NCI-H2196 (cell line): ENCODE results near the gene DGCR2.
"Not testable (repeated sequence)": the region's sequence is repeated elsewhere in the genome, so short reads cannot be mapped to it uniquely, and the experiment has no call there.

ENCODE experiments used
- DNase-seq: peaks from one replicate; lab custom pipeline; 2025; ENCODE audit not compliant: unreplicated experiment; lab: John Stamatoyannopoulos, UW

The DGCR2 gene

GRCh38 chr22:19061471-19062138 is 60.6 kb downstream of the DGCR2 start:
- DNase-seq, result no peak

GRCh38 chr22:19060356-19061009 is 61.7 kb downstream of the DGCR2 start:
- no peak for DNase-seq

GRCh38 chr22:19059481-19060278 is 62.5 kb downstream of the DGCR2 start:
- no peak for DNase-seq

DNA sequence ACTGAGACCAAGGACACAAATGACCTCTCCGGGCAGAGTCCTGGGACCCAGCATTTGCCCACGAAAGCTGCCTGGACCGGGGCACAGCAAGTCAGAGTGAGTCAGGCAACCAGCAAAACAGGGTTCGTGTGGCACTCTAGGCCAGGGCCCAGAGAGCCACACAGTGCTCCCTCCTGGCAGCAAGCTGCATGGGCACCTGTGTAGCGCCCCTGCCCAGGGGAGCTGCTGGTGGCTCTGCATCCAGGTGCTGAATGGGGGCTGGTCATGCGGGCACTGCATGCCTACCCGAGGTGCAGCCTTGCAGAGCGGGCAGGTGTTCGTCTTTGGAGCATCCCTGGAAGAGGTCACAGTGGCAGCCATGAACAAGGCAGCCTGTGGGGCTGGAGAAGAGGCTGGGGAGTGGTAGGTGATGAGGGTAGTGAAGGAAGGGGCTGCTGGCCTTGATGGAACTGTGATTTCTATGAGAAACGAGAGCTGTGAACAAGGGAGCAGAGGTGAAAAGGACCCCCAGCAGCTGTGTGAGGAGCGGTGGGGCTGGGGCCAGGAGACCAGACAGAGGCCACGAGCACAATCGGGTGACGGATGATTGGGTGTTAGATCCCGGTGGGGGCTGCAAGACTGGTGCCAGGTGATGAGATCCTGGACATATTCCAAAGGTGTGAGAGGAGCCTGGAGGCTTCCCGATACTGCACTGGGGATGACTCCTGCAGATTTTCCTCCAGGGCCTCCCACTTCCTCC is 63.3 kb downstream of the DGCR2 start:
- DNase-seq, result no peak

DNA sequence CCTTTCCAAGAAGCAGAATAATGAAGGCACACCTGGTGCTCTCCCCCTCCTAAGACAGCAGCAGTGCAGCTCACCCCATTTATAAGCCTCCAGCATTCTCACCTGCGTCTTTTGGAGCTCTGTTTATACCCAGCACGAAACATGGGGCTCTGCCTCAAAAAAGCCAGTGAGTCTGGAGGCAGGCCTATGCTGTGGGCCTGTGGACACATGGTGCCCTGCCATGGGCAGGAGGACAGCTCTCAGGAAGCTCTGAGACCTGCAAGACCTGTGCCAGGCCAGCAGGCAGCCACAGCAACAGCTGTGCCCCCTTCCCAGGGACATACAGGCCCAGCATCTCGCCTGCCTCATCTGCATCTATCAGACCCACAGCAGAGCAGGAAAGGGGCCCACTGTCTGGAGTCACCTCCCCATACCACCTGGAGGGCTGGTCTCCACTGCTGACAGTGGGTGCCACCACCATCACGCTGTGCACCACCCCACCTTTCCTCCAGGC is 64.2 kb downstream of the DGCR2 start:
- DNase-seq, result no peak

DNA sequence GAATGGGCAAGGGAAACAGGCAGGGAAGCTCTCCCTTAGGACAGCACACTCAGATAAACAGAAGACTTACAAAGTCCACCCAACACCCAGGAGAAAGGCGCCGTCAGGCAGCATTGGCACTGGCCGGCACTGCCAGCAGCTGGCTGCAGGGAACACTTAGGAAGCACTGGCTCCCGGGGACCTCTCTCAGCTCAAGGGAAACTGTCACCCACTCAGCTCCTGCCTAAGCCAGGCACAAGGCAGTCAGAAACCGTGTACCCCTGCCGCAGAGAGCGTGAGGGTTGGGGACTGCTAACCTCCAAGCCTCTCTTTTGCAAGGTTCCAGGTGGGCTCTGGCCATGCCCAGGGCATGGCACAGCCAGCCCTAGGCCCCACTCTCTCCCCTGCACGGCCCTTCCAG is 64.7 kb downstream of the DGCR2 start:
- no peak for DNase-seq

GRCh38 chr22:19056951-19057401 is 65.2 kb downstream of the DGCR2 start:
- DNase-seq, result no peak

GRCh38 chr22:19055801-19056200 is 66.4 kb downstream of the DGCR2 start:
- DNase-seq, result no peak

DNA sequence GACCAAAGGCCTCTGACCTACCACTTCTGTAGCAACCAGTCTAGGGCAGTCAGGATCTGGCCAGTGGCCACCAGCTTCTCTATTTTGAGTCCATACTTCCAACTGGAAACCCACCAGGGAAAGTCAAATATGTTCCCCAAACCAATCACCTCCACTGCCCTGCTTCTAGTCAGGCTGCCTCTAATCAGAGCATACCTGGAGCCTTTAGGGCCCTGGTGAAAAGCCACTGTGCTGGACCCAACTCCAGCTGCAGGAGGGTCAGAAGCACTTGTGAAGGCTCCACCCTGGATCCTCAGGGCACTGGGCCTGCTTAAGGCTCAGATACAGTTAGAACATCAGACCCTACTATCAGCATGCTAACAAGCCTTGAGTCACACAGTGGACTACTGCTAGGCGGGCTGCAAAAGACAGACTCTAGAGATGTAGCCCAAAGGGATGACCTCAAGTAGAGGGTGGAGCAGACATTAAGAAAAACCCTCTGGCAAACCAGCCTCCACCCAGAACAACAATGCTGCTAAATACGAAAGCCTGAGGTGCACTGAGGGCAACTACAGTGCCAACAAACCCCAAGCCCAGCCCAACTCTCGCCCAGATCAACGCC is 69.2 kb downstream of the DGCR2 start:
- no peak for DNase-seq

DNA sequence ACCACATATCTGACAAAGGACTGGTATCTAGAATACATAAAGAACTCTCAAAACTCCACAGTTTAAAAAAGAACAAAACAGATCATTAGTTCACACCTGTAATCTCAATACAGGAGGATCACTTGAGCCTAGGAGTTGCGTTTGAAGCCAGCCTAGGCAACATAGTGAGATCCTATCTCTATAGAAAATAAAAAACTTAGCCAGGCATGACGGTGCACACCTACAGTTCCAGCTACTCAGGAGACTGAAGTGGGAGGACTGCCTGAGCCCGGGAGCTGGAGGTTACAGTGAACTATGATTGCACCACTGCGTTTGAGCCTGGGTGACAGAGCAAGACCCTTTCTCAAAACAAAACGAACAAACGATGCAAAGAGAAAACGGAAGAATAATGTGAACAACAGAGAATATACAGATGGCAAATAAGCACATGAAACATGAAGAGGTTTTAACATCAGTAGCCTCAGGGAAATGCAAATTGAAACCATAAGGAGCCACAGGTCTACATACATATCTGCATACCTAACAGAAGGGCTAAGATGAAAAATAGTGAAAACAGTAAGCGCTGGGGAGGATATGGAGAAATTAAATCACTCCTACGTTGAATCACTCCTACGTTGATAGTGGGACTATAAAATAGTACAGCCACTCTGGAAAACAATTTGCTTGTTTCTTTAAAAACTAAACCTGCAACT is 70.7 kb downstream of the DGCR2 start:
- peak; percentile 33 for DNase-seq

DNA sequence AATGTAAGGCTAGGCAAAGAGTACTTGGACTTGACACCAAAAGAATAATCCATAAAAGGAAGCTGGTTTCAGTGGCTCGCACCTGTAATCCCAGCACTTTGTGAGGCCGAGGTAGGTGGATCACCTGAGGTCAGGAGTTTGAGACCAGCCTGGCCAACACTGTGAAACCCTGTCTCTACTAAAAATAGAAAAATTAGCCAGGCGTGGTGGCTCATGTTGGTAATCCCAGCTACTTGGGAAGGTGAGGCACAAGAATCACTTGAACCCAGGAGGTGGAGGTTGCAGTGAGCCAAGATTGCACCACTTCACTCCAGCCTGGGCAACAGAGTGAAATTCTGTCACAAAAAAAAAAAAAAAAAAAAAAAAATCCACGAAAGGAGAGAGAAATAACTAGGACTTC is 71.4 kb downstream of the DGCR2 start:
- not testable (repeated sequence) for DNase-seq

- DNase-seq, result no peak
Observed at GRCh38 chr22:19050117-19050516, 72.1 kb downstream of the DGCR2 start.

GRCh38 chr22:19048531-19048930 is 73.7 kb downstream of the DGCR2 start:
- DNase-seq, result no peak

GRCh38 chr22:19047993-19048392 is 74.2 kb downstream of the DGCR2 start:
- DNase-seq, result no peak

GRCh38 chr22:19046719-19047609 is 75.2 kb downstream of the DGCR2 start:
- no peak for DNase-seq

DNA sequence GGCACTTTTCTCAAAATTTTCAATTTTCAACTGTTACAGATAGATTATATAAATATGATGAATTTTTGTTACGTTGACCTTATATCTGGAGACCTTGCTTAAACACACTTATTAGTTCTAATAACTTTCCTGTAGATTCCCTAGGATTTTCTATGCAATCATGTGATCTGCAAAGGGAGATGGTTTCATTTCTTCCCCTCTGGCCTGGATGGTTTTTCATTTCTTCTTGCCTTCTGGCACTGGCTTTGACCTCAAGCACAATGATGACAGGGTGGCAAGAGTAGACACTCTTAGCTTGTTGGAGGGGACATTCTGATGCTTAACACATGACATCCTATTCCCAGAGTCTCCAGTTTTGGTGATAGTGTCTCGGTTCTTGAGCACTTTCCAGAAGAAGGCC is 75.9 kb downstream of the DGCR2 start:
- DNase-seq, result no peak

DNA sequence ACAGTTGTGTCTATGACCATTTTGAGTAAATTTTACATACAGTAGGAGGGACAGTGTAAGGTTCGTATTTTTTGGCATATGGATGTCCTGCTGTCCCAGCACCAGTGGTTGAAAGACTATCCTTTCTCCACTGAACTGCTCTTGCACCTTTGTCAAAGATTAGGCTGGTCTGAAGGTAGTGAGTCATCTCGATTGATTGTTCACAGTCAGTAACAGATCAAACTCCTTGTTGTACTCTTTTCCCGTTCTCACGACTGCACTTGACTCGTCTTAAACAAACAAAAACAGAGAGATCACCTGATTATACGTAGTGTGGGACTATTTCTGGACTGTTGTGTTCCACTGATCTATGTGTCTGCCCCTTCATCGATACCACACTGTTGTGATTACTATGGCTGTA is 77.1 kb downstream of the DGCR2 start:
- no peak for DNase-seq

DNA sequence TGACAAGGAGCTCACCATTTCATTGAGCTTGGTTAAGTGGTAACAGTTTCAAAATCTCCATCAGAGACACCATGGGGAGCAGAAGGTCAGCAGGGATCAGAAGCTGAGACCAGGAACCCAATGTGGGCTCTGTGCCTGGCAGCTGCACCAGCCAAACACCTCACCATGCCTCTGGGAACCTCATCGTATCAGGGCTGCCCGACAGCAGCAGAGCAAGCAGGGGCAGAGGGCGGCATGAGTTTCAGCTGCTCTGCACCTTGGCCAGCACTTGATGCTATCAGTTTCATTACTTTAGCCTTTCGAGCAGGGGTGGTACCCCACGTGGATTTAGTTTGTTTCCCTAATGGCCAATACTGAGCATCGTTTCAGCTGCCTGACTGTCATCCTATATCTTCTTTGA is 77.8 kb downstream of the DGCR2 start:
- DNase-seq, result no peak
